Activated T-helper 9 cell treated with anti-CD3 and anti-CD28 coated beads, Interleukin-2, amount 50 U/mL, for 16 hours (primary cell): Measurements from ENCODE around the gene COL5A1.

ENCODE experiments used
- DNase-seq: peaks from one replicate; pipeline ENCODE4 v3.0.0-alpha.2; 2020; ENCODE audit warnings: low read depth

The COL5A1 gene

DNA sequence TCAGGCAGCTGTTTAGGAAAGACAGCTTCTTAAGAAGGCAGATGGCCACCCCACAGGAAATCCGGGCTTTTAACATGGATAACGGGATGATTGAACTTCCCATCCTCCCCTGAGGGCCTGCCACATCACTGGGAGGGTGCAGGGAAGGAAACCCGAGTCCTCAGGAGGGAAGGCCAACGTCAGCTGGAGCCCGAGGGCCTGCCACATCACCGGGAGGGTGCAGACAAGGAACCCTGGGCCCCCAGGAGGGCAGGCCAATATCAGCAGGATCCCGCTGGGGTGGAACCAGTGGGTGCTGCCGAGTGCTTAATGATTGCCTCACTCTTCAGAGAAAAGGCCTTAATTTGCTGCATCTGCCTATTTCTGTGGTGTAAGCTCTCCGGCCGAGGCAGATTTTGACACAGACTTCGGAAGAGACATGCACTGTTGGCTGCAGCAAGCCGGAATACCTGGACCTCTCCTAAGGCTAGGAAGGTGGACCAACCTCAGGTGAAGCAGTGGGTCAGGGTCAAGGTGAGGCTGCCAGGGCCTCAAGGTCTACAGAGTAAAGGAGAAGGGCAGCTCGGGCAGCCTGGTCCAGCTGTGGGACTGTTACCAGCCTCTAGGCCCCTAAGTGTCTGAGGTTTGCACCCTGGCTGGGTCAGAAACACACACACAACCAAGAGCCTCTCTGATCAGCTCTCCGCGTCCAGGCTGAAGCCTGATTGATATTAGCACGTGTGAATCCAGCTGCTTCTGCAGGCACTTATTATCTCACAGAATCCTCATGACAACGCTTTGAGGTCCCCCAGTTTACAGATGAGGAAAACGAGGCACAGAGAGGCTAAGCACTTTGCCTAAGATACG, 14.8 kb upstream of the COL5A1 start:
- DNase-seq: no peak

DNA sequence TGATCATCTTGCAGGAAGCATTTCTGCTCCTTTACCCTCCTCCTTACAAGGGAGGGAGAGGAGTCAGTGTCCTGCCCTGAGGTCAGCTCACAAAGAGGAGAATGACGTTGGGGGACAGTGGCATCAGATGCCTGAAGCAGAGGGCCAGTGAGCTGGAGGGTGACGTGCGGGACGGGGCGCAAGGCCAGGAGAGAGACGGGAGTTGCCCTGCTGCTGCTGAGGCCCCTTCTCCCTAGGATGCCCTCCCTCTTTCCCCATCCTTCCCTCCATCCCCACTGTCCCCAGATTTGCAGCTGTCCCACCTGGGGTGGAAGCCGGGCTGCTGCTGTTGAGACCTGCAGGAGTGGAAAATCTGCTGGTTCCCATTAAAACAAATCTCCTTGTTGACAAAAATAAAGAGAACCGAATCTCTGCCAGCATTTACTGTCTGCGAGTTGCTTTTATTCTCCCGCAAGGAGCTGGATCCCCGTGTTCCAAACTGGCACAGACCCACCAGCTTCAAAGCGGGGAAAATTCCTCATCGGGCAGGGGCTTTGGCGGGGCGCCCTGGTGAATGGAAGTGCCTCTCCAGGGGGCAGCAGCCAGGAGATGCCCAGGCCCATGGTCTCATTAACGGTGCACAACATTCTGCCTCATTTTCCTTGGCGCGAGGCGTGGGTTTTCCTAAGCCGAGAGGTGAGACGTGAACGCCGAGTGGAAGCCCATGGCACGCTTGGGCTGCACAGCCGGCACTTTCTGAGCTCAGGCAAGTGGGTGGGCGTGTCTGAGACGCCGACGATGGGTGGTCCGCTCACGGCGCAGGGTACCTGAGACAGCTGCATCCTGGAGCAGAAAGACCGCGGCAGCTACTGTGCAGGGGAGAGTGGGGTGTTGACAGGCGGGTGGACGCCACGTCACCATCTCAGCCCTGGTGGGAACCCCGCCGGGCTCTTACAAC, 13.9 kb upstream of the COL5A1 start:
- no peak for DNase-seq

DNA sequence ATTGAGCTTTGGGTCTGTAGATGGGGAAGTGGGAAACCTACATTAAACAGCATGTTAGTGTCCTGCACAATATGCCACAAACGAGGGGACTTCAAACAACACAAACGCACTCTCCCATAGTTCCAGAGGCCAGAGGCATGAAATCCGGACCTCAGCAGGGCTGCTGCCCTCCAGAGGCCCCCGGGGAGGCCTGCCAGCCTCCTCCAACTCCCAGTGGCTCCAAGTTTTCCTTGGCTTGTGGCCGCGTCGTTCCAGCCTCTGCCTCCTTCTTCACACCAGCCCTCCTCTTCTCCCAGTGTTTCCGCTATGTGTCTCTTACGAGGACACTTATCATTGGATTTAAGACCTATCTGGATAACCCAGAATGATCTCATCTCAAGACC, 13.3 kb upstream of the COL5A1 start:
- no peak for DNase-seq

DNA sequence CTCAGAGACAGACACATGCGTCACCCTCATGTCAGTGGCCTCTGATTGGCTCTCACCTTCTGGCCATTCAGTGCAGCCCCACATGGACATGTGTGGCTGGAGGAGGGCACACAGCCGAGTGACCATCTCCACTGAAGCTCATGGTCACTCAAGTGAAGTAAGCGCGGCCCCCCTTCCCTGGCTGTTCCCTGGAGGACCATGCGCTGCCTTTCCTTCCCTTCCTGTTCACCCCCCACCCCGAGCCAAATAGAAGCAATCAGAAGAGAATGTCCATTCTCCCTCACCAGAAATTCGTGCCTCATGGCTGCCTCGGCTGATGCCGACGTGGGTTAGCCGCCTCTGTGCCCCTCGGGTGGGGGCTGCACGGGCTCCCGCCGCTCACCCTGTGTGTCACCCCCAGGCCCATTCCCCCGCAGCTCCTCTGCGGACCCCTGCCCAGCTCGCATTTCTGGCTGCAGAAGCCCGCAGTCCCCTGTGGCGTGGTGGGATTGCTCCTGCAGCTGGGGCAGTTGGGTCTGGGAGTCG, 12.5 kb upstream of the COL5A1 start:
- no peak for DNase-seq

DNA sequence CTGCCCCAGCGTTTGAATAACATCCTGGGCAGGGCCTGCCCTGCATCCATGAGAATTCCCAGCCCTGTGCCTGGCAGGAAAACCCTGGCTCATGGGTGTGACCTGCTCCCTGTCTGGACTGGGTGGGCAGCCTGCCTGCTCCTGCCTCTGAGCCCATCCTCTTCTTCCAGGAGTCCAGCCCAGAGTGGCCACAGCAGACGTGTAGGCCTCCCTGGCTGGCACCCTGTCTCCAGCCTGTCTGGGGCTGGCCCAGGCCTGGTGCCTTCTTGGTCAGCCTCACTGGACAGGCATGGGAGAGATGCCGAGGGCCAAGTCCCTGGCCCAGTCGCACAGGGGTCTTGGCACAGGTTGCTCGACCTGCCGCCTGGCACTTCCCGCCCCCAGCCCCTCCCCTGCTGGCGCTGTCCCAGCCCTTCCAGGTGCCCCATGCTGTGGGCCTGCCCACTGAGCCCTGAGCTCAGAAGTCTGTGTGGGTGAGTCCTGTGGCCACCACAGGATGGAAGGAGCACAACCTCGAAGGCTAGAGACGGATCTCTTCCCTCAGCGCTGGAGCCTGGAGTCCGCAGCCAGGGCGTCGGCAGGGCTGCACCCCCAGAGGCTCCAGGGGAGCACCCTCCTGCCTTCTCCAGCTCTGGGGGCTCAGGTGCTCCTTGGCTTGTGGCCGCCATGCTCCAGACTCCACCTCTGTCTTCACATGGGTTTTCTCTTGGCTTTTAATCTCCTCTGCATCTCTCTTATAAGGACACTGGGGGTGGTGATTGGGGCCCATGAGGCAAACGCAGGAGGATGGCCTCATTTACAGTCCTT, 11.8 kb upstream of the COL5A1 start:
- no peak for DNase-seq

DNA sequence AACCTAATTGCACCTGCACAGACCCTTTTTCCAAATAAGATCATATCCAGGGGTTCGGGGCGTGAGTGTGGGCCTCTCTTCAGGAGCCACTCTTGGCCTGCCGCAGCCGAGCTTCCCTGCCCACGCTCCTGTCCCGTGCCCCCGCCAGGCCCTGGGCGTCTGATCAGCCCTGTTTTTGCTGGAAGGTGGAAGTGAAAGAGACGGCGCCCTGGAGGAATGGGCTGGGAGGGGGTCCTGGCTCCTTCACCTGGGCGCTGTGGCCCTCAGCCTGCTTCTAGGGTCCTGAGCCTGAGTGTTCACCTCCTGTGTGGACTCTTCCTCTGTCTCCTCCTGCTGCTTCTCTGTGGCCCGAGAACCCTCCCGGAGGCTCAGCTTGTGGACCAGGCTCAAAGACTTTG, 11.2 kb upstream of the COL5A1 start:
- DNase-seq: no peak

DNA sequence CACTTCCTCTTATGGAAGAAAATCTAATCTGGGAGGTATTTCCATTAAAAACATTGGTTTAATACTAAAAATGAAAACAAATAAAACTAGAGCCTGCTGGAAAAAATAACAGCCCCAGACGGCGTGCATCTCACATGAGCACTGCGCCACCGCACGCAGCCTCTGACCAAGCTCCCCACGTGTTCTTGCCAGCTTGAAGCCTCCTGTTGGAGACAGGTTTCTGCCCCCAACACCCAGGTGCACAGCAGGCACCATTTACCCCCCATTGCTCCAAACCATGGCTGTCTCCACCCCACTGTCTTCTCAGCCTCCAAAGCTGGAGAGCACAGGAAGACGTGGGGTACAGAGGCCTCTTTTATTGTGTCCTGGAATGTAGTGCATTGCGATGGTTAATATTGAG, 10.7 kb upstream of the COL5A1 start:
- DNase-seq: no peak

DNA sequence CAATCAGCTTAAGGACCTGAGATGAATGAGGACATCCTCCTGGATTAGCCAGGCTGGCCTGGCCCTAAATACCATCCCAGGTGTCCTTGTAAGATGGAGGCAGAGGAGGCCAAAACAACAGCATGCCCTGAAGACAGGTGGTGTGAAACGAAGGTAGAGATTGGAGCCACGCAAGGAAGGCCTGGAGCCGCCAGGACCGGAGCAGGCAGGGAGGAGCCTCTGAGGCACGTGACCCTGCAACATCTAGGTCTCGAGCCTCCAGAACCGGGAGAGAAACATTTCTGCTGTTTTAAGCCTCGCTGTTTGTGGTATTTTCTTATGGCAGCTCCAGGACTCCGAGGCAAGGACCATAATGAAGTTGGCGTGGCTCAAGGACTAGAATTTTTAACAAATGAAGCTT, 9.7 kb upstream of the COL5A1 start:
- no peak for DNase-seq

DNA sequence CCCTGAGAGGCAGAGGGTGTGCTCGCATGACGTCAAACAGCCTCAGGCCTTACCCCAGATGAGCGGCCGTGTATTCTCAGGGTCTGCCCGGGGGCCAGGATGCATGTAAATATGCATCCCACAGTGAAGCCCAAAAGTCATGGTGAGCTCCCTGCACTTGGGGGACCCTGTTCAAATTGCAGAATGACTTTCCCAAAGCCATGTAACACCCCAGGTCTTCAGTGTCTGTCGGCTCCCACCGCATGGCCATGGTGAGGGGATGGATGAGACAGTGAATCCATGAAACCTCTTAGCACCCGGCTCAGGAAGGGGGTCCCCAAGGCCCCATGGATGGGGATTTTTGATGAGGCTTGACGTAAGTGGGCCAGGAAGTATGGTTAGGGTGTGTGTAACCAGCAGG, 9.3 kb upstream of the COL5A1 start:
- no peak for DNase-seq

DNA sequence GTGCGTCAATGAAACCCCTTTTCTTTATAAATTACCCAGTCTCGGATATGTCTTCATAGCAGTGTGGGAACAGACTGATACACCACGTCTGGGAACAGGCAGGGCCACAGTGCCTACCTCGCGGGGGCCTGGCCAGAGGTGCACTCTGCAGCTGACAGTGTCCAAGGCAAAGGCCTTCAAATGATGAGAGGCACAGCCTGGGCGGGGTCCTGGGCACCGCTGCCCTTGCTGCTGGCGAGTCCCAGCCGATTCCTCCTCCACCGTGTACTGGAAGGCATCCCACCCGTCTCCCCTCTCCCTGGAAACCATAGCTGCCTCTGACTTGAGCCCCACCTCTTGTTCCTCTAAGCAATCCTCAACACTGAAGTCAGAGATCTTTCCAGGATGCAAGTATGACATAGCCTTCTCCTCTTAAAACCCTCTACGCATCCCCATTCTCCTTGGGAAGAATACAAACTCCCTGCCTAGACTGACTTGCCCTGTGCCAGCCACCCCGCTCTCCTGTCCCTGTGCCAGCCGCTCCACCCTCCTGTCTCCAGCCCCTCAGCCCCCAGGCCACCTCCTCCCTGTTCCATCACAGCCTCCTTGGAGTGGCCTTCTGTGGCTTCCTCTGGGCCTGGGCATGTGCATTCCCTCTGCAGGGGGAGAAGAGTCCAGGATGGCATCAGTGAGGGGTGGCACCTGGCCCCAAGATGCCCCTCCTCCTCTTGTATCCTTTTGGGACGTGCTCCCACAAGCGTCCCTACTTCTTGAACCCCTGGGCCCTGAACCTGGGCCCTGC, 8.1 kb upstream of the COL5A1 start:
- no peak for DNase-seq

DNA sequence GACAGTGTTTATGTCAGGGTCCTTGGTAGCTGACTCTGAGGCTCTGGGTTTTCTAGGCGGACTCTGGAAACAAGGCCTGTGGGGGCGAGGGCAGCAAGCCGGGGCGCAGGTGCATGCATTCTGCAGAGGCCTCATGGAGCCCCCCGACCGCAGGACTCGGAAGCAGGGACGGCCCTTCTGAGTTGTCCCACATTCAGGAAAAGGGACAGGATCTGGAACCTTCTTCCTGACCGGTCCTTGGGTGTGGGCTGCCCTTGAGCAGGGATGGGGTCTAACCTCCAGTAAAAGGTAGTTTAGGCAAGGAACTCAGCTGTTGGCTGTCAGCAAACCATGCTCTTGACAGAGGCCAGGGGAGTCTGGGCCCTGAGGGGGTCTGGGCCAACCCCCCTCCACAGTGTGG, 7.4 kb upstream of the COL5A1 start:
- no peak for DNase-seq

DNA sequence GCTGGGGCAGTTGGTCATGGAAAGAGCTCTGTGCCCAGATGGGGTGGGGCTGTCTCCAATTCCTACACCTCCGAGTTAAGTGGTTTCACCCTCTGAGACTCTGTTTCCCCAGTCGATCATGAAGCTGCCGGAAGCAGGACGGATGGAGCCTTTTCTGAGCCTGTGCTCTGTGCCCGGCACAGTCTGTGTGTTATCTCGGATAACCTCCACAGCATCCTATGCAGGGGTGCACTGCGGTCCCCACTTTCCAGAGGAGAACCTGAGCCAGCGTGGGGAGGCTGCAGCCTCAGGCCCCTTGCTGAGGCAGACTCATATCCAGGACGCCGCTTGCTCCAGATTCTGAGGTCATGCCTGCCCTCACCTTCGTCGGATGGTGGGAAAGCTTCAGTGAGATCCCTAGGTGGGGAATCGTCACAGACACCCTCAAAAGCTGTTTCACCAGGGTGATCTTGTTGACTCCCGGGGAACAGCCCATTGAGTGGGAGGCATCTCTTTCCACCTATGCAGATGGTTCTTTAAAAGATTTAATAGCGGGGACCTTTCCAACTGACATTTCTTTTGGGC, 6.9 kb upstream of the COL5A1 start:
- no peak for DNase-seq

DNA sequence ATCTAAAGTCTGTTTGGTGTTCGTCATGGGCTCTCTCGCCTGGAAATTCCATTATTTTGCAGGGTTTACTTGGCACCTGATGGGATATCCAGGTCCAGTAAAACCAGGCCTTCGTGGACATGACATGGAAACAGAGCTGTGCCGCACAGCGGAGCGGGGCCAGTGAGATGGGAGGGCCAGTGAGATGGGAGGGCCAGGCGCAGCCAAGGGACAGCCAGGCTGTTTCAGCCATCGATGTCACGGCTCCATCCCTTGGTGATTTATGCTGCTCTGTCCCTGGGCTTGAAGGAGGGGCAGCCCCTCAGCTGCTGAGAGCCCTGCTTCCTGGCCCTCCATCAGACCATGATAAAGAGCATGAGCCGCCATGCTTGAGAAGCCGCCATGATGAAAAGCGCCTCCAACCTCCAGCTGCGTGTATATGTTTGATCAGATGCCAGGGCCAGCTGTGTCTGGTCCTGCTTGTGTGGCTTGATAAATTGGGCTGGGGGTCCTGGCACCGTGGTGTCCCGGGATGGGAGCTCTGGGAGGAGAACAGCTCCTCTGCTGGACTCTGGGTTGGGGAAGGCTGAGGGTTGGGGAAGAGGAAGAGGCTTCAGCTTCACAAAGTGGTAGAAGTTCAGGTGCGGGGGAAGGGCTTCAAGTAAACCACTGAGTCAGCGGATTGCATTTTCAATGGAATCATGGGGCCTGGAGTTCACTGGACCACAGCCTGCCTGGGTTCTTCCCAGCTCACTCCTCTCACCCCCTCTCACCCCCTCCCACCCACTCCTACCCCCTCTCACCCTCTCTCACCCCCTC, 6.1 kb upstream of the COL5A1 start:
- no peak for DNase-seq

DNA sequence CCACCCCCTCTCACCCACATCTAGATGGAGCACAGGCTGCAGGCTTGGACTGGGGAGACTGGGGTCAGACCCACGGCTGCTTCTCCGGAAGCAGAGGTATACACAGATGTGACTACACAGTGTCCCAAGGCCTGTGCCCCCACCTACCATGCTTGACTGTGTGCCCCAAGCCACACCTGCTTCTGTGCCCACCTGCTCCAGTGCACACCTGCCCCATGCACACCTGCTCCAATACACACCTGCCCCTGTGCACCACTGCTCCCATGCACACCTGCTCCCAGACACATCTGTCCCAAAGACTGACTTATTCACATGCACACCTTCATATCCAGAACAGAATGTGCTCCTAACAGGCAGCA, 5.5 kb upstream of the COL5A1 start:
- DNase-seq: no peak

DNA sequence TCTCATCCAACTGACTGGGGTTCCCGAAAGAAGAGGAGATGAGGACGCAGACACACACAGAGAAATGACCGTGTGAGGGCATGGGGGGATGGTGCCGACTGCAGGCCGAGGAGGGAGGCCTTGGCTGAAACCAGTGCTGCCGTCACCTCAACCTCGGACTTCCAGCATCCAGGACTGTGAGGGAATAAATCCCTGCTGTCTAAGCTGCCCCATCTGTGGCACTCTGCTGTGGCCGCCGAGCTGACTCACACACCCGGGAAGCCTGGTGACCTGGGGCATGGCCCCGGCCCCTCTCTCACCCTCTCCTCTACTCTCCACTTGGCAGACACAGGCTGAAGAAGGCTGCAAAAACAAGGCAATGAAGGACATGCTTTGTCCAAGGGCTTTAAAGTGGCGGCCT, 4.4 kb upstream of the COL5A1 start:
- no peak for DNase-seq

DNA sequence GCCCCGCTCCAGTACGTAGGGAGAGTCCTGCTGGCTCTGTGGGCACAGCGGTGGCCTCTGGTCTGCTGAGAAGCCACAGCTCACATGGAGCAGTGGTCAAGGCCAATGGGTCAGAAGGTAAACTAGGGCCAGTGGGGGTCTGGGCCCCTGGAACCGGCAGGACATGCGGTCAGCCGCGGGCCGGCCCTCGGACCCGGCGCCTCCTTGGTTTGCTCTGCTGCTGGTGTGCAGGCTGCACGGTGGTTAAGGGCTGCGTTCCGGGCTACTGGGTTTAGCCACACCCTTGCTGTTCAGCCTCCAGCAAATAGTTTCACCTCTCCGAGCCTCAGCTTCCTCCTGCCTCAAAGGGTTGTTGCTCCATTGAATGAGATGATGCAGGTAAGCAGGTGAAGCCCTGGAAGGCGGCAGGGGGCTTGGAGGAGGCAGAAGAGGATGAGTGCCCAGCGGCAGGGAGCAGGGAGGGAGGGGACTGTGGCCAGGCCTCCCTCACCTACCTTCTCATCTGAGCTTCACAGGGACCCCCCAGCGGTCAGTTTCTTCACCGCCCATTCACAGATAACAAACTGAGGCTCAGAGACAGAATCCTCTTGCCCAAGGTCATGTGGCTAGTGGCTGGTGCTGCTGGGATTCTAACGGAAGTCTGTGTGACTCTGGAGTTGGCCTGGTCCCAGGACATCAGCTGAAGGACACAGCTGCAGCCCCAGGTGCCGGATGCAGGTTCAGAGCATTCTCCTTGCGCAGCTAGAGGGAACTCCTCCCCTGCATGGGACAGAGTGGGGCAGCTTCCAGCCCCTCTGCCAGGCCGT, 3.7 kb upstream of the COL5A1 start:
- DNase-seq: no peak

DNA sequence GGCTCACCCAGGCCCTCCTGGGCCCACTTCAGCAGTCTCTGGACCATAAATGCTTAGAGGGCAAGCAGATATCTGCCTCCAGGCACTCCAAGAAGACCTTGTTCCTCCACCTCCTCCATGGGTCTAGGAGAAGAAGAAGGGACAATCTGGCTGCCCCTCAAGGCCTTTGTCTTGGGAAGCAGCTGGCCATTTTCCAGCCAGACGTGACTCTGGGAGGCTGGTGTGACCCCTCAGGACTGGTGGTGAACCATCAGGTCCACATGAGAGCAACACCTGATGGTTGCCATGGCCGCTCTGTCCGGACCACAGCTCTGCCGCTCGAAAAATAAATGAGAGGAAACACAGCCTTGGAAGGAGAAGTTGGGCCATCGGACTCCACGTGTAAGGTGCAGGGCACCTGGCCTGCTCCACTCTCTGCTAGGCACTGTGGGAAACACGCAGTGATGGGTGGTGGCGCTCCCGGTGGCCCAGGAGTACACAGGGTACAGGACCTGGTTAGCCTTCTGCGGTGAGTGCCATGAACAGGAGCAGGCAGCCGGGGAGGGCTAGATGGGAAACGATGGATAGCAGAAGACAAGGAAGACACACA, 3.0 kb upstream of the COL5A1 start:
- DNase-seq: no peak

DNA sequence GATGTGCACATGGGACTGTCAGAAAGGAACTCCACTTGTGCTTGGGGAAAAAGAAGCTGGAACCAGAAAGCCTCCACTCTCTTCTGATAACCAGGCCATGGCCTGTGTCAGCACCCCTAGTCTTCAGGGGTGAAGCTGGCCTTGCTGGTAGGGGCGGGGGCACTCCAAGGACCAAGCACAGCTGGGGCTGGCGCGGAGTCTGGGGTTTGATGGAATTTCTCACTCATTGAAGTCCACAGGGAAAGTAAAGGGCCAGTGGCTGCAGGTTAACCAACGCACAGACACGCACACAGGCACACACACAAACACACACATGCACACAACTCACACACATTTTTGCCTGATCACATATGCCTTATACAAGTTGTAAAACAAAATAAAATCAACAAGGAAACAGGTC, 1.6 kb upstream of the COL5A1 start:
- DNase-seq: no peak
